Stimulated activated CD8-positive, alpha-beta memory T cell treated with anti-CD3 and anti-CD28 coated beads, Interleukin-4, amount 100 ng/mL, for 24 hours (primary cell): Measurements from ENCODE around the gene ERBB3.

Experiments
- DNase-seq: peaks from one replicate; pipeline ENCODE4 v3.0.0-alpha.2; 2020; ENCODE audit warnings: low read depth

ERBB3 gene

DNA sequence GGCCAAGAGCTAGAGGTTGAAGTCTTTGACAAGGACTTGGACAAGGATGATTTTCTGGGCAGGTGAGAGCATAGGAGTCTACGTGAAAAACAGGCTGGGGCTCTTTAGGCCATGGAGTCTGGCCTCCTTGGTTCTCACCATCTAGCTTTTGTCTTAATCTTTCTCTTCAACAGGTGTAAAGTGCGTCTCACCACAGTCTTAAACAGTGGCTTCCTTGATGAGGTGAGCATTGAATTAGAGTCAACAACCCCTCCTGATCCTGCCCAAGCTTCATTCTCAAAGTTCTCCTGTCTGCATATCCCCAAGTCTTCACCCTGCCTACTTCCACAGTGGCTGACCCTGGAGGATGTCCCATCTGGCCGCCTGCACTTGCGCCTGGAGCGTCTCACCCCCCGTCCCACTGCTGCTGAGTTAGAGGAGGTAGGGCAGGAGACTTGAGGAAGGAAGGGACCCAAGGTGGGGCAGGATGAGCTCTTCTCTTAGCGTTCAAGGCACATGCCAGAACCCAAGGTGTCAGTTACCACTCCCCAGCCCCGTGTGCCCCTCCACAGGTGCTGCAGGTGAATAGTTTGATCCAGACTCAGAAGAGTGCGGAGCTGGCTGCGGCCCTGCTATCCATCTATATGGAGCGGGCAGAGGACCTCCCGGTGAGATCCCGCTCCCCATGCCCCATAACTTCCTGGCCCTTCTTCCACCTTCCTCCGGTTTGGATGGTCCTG is 58.0 kb downstream of the ERBB3 start:
- DNase-seq = no peak

DNA sequence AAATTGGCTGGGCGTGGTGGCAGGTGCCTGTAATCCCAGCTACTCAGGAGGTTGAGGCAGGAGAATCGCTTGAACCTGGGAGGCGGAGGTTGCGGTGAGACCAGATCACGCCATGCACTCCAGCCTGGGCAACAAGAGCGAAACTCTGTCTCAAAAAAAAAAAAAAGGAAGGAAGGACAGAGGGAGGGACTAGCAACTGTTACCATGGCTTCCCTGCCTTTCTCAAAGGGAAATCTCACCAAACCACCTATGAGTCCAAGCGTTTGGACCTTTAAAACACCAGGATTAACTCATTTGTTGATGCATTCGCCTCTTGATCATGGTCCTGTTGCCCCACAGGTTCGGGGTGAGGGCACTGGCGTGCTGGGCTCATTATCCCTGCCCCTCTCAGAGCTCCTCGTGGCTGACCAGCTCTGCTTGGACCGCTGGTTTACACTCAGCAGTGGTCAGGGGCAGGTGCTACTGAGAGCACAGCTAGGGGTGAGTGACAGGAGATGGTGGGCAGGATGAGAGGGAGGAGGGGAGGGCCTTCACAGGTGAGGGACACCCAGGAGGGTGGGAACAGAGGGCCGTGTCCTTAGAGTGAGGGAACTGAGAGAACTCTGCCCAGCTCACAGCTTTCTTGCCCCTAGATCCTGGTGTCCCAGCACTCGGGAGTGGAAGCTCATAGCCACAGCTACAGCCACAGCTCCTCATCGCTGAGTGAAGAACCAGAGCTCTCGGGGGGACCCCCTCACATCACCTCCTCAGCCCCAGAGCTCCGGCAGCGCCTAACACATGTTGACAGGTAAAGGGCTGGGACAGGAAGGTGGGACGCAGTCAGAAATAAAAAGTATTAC is 62.2 kb downstream of the ERBB3 start:
- DNase-seq = no peak

DNA sequence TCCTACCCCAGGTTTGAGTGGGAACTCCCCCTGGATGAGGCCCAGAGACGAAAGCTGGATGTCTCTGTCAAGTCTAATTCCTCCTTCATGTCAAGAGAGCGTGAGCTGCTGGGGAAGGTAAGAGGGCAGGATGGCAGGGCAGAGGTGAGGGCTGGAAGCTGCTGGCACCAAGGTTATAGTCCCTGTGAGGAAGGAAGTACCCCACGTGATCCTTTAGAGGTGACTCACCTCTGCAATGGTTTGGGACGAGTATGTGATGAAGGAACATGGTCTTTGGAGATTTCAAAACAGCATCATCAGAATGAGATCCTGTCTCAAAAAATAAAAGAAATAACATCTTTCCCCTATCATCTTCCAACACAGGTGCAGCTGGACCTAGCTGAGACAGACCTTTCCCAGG is 63.3 kb downstream of the ERBB3 start:
- DNase-seq = no peak

GRCh38 chr12:56143870-56144269 is 63.9 kb downstream of the ERBB3 start:
- DNase-seq = no peak

GRCh38 chr12:56145217-56145616 is 65.3 kb downstream of the ERBB3 start:
- no peak for DNase-seq

- no peak for DNase-seq
These were observed 66.8 kb downstream of the ERBB3 start for GRCh38 chr12:56146492-56147460.

GRCh38 chr12:56150563-56150962 is 70.6 kb downstream of the ERBB3 start:
- DNase-seq = no peak

DNA sequence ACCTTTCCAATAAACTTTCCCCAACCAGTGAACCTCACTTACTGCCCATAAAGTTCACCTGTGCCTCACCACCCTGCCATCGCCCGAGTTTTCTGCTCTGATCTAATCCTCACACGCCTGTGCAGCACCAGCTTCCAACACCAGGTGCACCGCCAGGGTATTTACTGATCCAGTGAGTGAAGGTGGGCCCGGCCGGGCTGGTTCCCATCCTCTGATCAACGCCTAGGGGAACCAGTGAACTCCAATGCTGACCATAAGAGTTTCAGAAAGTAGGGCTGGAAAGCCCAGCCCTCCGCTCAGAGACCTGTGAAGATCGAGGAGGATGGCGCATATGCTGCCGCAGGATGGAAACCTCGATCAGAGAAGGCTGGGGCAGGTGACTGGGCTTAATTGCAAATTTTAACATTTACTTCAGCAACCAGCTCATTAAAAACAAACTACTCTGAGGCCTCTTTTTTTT is 71.7 kb downstream of the ERBB3 start:
- DNase-seq = peak; percentile 42

DNA sequence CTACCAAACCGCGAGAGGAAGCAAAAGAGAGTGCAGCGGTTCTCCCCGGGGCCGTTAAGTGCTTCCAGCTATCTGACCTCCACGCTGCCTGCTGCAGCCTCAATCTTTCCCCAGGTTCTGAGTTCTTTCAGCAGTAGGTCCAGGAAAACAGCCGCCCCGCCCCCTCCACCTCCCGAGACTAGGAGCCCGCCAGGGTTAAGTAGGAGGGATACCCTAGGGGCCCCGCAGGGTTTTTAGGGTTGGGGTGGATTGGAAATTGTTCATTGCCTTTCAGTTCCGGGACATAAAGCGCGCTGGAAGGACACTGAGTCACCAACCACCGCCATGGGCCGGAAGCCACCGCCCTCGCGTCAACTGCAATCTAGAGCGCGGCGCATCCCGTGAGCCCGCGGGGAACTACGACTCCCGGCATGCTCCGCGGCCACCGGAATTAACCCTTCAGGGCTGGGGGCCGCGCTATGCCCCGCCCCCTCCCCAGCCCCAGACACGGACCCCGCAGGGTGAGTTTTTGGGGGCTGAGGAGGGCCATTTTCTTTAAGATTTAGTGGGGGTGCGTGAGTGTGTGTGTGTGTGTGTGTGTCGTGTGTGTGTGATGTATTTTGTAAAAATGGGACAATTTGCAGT is 72.3 kb downstream of the ERBB3 start, which contains the start of gene MYL6B:
TSS of gene MYL6B (plus strand) at position 456 of the 624 bp plus-strand sequence. CDS start 1,332 bp downstream, outside the sequence.
- peak; percentile 93 for DNase-seq
